ENCODE data around the gene DPYD.
A peak's percentile ranks its signal among the peaks of the same experiment; 100 is the strongest.

DPYD gene

DNA sequence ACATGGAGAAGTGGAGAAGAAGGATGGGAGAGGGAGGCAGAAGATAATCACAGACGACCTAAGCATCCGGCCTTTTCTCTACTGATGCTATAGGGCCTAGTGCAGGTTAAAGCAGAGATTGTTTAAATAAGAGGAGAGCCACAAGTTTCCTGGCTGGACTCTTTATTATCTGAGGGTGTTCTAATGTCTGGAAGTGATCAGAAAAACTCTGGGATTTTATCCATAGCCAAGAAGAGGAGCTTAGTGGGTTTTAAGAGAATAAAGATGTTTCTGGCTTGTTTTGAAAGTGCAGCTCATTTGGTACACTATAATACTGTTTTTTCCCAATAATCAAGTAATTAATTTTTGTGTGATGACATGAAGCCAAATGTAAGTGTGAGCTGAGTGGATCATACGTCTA lies 780.2 kb downstream of the DPYD start:
- TF ChIP-seq CTCF (IDR thresholded peaks at IDR 0.05), result no peak
- no peaks in the 10 kb centered on the region for H3K36me3 Mint-ChIP-seq (ENCODE audit: low read depth)
- no peak overlapping the region for H3K27ac Mint-ChIP-seq
- H3K4me1 Mint-ChIP-seq, result peaks cover 13% of the 10 kb centered on the region
- no peaks in the 10 kb centered on the region for H3K9me3 Mint-ChIP-seq
- no peak overlapping the region for H3K4me3 Mint-ChIP-seq
- no peaks in the 10 kb centered on the region for H3K27me3 Mint-ChIP-seq (ENCODE audit: low read depth, poor library complexity)
- no peak for DNase-seq

GRCh38 chr1:97139512-97139911 lies 781.3 kb downstream of the DPYD start:
- H3K9me3 Mint-ChIP-seq, result no peaks in the 10 kb centered on the region
- H3K4me3 Mint-ChIP-seq, result no peak overlapping the region
- no peak for TF ChIP-seq CTCF (IDR thresholded peaks at IDR 0.05)
- H3K27me3 Mint-ChIP-seq (ENCODE audit: low read depth, poor library complexity), result no peaks in the 10 kb centered on the region
- peaks cover 13% of the 10 kb centered on the region for H3K4me1 Mint-ChIP-seq
- no peak overlapping the region for H3K27ac Mint-ChIP-seq
- no peak for DNase-seq
- H3K36me3 Mint-ChIP-seq (ENCODE audit: low read depth), result no peaks in the 10 kb centered on the region

DNA sequence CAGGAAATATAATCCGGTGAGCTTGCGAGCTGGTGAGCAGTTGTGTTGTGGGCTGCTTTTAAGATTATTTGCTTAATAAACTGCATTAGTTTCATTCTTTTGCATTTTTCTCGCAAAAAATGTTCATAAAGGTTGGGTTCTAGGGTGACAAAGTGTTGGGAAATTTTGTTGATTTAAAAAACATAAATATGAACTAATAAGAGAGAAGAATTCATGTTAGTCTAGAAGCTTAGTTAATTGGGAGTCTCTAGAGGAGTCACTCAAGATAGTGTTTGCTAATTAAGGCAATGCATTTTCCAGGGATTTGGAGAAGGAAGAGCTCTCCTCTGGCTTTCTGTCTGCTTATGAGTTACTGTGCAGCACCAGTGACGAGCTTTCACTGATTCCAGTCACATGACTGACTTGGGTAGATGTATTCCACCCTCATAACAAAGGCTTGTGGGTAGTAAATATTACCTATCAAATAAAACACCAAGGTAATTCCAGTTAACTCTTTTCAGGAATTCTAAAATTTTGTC lies 782.3 kb downstream of the DPYD start:
- Mint-ChIP-seq H3K36me3 (ENCODE audit: low read depth) (no peaks in the 10 kb centered on the region), H3K27me3 (ENCODE audit: low read depth, poor library complexity) (no peaks in the 10 kb centered on the region), H3K4me3 (no peak overlapping the region), H3K4me1 (peaks cover 13% of the 10 kb centered on the region), H3K9me3 (no peaks in the 10 kb centered on the region), H3K27ac (peak overlapping the region; percentile 72)
- no peak for DNase-seq
- no peak for TF ChIP-seq CTCF (IDR thresholded peaks at IDR 0.05)

- no peak overlapping the region for H3K4me3 Mint-ChIP-seq
- H3K27me3 Mint-ChIP-seq (ENCODE audit: low read depth, poor library complexity), result no peaks in the 10 kb centered on the region
- peaks cover 13% of the 10 kb centered on the region for H3K4me1 Mint-ChIP-seq
- H3K9me3 Mint-ChIP-seq, result no peaks in the 10 kb centered on the region
- peak; percentile 57 for TF ChIP-seq CTCF (IDR thresholded peaks at IDR 0.05)
- no peak overlapping the region for H3K27ac Mint-ChIP-seq
- no peaks in the 10 kb centered on the region for H3K36me3 Mint-ChIP-seq (ENCODE audit: low read depth)
- DNase-seq, result peak; percentile 27
Measured at GRCh38 chr1:97137862-97138514, 782.8 kb downstream of the DPYD start.

GRCh38 chr1:97136996-97137395 lies 783.8 kb downstream of the DPYD start:
- Mint-ChIP-seq H3K4me1 (peaks cover 13% of the 10 kb centered on the region), H3K4me3 (no peak overlapping the region), H3K36me3 (ENCODE audit: low read depth) (no peaks in the 10 kb centered on the region), H3K9me3 (no peaks in the 10 kb centered on the region), H3K27me3 (ENCODE audit: low read depth, poor library complexity) (no peaks in the 10 kb centered on the region), H3K27ac (no peak overlapping the region)
- no peak for TF ChIP-seq CTCF (IDR thresholded peaks at IDR 0.05)
- DNase-seq, result no peak

DNA sequence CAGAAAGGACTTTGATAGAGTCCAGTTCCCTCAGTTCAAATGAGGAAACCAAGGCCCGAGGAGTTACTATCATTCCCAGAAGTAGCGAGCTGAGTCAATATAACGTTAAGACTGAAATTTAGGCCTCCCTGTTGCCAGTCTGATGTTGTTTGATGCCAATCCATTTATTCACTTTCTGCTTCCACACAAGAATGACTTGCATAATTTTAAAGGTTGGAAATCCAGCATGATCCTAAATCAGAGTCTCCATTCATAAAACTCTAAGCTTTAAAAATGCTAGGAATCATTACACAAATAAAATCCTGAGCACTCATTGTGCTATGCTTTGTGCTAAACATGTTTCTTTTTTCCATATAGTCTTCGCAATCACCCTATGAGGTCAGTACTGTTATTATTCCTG lies 784.9 kb downstream of the DPYD start:
- no peak overlapping the region for H3K4me3 Mint-ChIP-seq
- no peak overlapping the region for H3K27ac Mint-ChIP-seq
- DNase-seq, result no peak
- H3K4me1 Mint-ChIP-seq, result peaks cover 13% of the 10 kb centered on the region
- no peaks in the 10 kb centered on the region for H3K9me3 Mint-ChIP-seq
- no peak for TF ChIP-seq CTCF (IDR thresholded peaks at IDR 0.05)
- no peaks in the 10 kb centered on the region for H3K36me3 Mint-ChIP-seq (ENCODE audit: low read depth)
- H3K27me3 Mint-ChIP-seq (ENCODE audit: low read depth, poor library complexity), result no peaks in the 10 kb centered on the region

All from nephron progenitor cell (in vitro differentiated cells).